Measurements from ENCODE around the gene ZSWIM5. TPM values are rescaled to one million over a fixed set of nuclear protein-coding genes. Genes with fewer than 3 reads are reported as not detected.
"Not testable (repeated sequence)": the region's sequence is repeated elsewhere in the genome, so short reads cannot be mapped to it uniquely, and the experiment has no call there.

ZSWIM5 gene
- total RNA-seq, 2 donors from 2014 or later = 2.0 to 3.5 TPM

GRCh38 chr1:44995467-44996238 lies 210.8 kb downstream of the ZSWIM5 start:
- Histone ChIP-seq H3K27me3 (replicated peaks; ENCODE audit: insufficient read depth) (no peaks in the 10 kb centered on the region), H3K36me3 (no peaks in the 10 kb centered on the region), H3K4me1 (ENCODE audit: control insufficient read depth in 1 of 2, low read depth in 2 of 2) (no peaks in the 10 kb centered on the region), H3K9me3 (no peaks in the 10 kb centered on the region), H3K4me3 (no peak overlapping the region), H3K27ac (no peak overlapping the region)
- TF ChIP-seq CTCF (IDR thresholded peaks at IDR 0.05) = no peak
- no peak for ATAC-seq (ENCODE audit: insufficient number of reproducible peaks, low FRiP score, low read depth)
- DNase-seq (ENCODE audit: low spot score) = no peak

DNA sequence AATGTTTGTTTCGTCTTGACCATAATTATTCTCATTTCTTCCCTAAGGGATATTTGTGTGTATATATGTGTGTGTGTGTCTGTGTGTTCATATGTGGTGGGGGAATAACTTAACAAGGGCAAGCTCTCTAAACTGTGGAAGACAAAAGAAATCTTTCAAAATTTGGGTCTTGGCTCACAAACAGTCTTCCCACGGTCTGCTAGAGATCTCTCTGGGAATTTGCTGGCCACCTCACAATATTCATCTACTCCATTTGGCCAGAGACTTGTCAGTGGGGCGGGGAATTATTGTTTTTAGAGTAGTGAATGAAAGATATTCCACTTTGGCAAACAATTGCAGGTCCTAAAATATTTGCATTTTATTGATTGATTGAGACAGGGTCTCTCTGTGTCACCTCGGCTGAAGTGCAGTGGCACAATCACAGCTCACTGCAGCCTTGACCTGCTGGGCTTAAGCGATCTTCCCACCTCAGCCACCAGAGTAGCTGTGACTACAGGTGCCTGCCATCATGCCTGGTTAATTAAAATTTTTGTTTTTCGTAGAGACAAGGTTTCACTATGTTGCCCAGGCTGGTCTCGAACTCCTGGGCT lies 212.0 kb downstream of the ZSWIM5 start:
- no peak for DNase-seq (ENCODE audit: low spot score)
- Histone ChIP-seq H3K27ac (no peak overlapping the region), H3K36me3 (no peaks in the 10 kb centered on the region), H3K27me3 (replicated peaks; ENCODE audit: insufficient read depth) (no peaks in the 10 kb centered on the region), H3K9me3 (no peaks in the 10 kb centered on the region), H3K4me1 (ENCODE audit: control insufficient read depth in 1 of 2, low read depth in 2 of 2) (peaks cover 0 to 5% of the 10 kb centered on the region in 2 donors), H3K4me3 (no peak overlapping the region)
- no peak for ATAC-seq (ENCODE audit: insufficient number of reproducible peaks, low FRiP score, low read depth)
- no peak for TF ChIP-seq CTCF (IDR thresholded peaks at IDR 0.05)

- H3K9me3 ChIP-seq = no peaks in the 10 kb centered on the region
- H3K36me3 ChIP-seq = no peaks in the 10 kb centered on the region
- H3K27me3 ChIP-seq (replicated peaks; ENCODE audit: insufficient read depth) = no peaks in the 10 kb centered on the region
- no peak overlapping the region for H3K4me3 ChIP-seq
- no peak for DNase-seq (ENCODE audit: low spot score)
- ATAC-seq (ENCODE audit: insufficient number of reproducible peaks, low FRiP score, low read depth) = no peak
- TF ChIP-seq CTCF (IDR thresholded peaks at IDR 0.05) = no peak
- H3K27ac ChIP-seq = no peak overlapping the region
- H3K4me1 ChIP-seq (ENCODE audit: control insufficient read depth in 1 of 2, low read depth in 2 of 2) = peaks cover 10 to 26% of the 10 kb centered on the region in 2 donors
Observed at GRCh38 chr1:44988531-44989156, 217.8 kb downstream of the ZSWIM5 start.

GRCh38 chr1:44985747-44986359 lies 220.6 kb downstream of the ZSWIM5 start:
- ATAC-seq (ENCODE audit: insufficient number of reproducible peaks, low FRiP score, low read depth) (no peak), DNase-seq (ENCODE audit: low spot score) (no peak)
- H3K4me1 ChIP-seq (ENCODE audit: control insufficient read depth in 1 of 2, low read depth in 2 of 2) = peaks cover 15 to 34% of the 10 kb centered on the region in 2 donors
- peaks cover under 1% of the 10 kb centered on the region for H3K36me3 ChIP-seq
- no peaks in the 10 kb centered on the region for H3K27me3 ChIP-seq (replicated peaks; ENCODE audit: insufficient read depth)
- peak overlapping the region; percentile 41 to 60 for H3K27ac ChIP-seq
- TF ChIP-seq CTCF (IDR thresholded peaks at IDR 0.05) = no peak
- H3K4me3 ChIP-seq = peak overlapping the region; percentile 94
- H3K9me3 ChIP-seq = no peaks in the 10 kb centered on the region

GRCh38 chr1:44977372-44977771 lies 229.0 kb downstream of the ZSWIM5 start:
- peaks cover 16% of the 10 kb centered on the region for H3K36me3 ChIP-seq
- not testable (repeated sequence) for H3K27ac ChIP-seq; H3K9me3 ChIP-seq; H3K27me3 ChIP-seq (replicated peaks; ENCODE audit: insufficient read depth); DNase-seq (ENCODE audit: low spot score); H3K4me1 ChIP-seq (ENCODE audit: control insufficient read depth in 1 of 2, low read depth in 2 of 2); ATAC-seq (ENCODE audit: insufficient number of reproducible peaks, low FRiP score, low read depth); H3K4me3 ChIP-seq

All from thoracic aorta (tissue), 2 donors.